Chondrocyte (in vitro differentiated cells): ENCODE data around the gene SGCE. TPM values are rescaled to one million over a fixed set of nuclear protein-coding genes. Genes with fewer than 3 reads are reported as not detected.

Experiments
- DNase-seq: peaks from one replicate; pipeline ENCODE4 v3.0.0; 2021; ENCODE audit warnings: mixed read lengths, low spot score
- H3K27ac Mint-ChIP-seq: one replicate; pipeline ENCODE4 v1.8.0; 2021; ENCODE audit warnings: mild to moderate bottlenecking, moderate library complexity, mixed read lengths; ENCODE audit not compliant: unreplicated experiment
- H3K27me3 Mint-ChIP-seq: 2 replicates; pipeline ENCODE4 v1.8.0; 2021; ENCODE audit warnings: low read depth, mixed read lengths
- H3K36me3 Mint-ChIP-seq: 2 replicates; pipeline ENCODE4 v1.8.0; 2021; ENCODE audit warnings: low read depth, mixed read lengths
- H3K4me1 Mint-ChIP-seq: 2 replicates; pipeline ENCODE4 v1.8.0; 2021; ENCODE audit warnings: low read depth, mild to moderate bottlenecking, mixed read lengths
- H3K4me3 Mint-ChIP-seq: one replicate; pipeline ENCODE4 v1.8.0; 2021; ENCODE audit warnings: mild to moderate bottlenecking, moderate library complexity, mixed read lengths; ENCODE audit not compliant: unreplicated experiment
- H3K9me3 Mint-ChIP-seq: 2 replicates; pipeline ENCODE4 v1.8.0; 2021; ENCODE audit warnings: low read depth, mixed read lengths
- CTCF ChIP-seq: fragments of 200-600 bp; sonication (generic); IDR thresholded peaks from 2 replicates; pipeline ENCODE4 v1.5.0; 2021; ENCODE audit warnings: antibody characterized with exemption, mild to moderate bottlenecking, moderate library complexity
- total RNA-seq: library from RNA; stranded (reverse); gene quantifications from 3 replicates; pipeline ENCODE4 v1.2.1, GENCODE V29; 2021

SGCE gene
- total RNA-seq, 1 donor from 2014 or later, result 72.3 TPM

GRCh38 chr7:94697035-94697974 is 41.4 kb upstream of the SGCE start:
- H3K27ac Mint-ChIP-seq, result peak overlapping the region; percentile 89
- H3K36me3 Mint-ChIP-seq, result no peaks in the 10 kb centered on the region
- TF ChIP-seq CTCF, result no peak

GRCh38 chr7:94687810-94688209 is 31.9 kb upstream of the SGCE start:
- H3K4me3 Mint-ChIP-seq, result no peak overlapping the region
- H3K9me3 Mint-ChIP-seq, result no peaks in the 10 kb centered on the region
- H3K4me1 Mint-ChIP-seq, result no peaks in the 10 kb centered on the region
- no peak for DNase-seq
- H3K27ac Mint-ChIP-seq, result no peak overlapping the region
- no peak for TF ChIP-seq CTCF
- no peaks in the 10 kb centered on the region for H3K36me3 Mint-ChIP-seq
- no peaks in the 10 kb centered on the region for H3K27me3 Mint-ChIP-seq

More at GRCh38 chr7:94697035-94697974, 41.4 kb upstream of the SGCE start:
- H3K4me3 Mint-ChIP-seq, result no peak overlapping the region
- H3K4me1 Mint-ChIP-seq, result peaks cover 37% of the 10 kb centered on the region
- no peaks in the 10 kb centered on the region for H3K9me3 Mint-ChIP-seq
- DNase-seq, result no peak
- no peaks in the 10 kb centered on the region for H3K27me3 Mint-ChIP-seq

GRCh38 chr7:94687076-94687475 is 31.1 kb upstream of the SGCE start:
- Mint-ChIP-seq H3K9me3 (no peaks in the 10 kb centered on the region), H3K4me3 (no peak overlapping the region), H3K4me1 (no peaks in the 10 kb centered on the region), H3K27ac (no peak overlapping the region), H3K27me3 (no peaks in the 10 kb centered on the region), H3K36me3 (no peaks in the 10 kb centered on the region)
- TF ChIP-seq CTCF, result no peak
- no peak for DNase-seq

GRCh38 chr7:94683066-94683465 is 27.1 kb upstream of the SGCE start:
- Mint-ChIP-seq H3K27me3 (no peaks in the 10 kb centered on the region), H3K4me3 (no peak overlapping the region), H3K9me3 (no peaks in the 10 kb centered on the region), H3K27ac (no peak overlapping the region), H3K36me3 (no peaks in the 10 kb centered on the region), H3K4me1 (no peaks in the 10 kb centered on the region)
- no peak for TF ChIP-seq CTCF
- DNase-seq, result no peak

- no peaks in the 10 kb centered on the region for H3K36me3 Mint-ChIP-seq
- no peak for DNase-seq
- no peak overlapping the region for H3K27ac Mint-ChIP-seq
- no peaks in the 10 kb centered on the region for H3K9me3 Mint-ChIP-seq
- no peak for TF ChIP-seq CTCF
- no peaks in the 10 kb centered on the region for H3K27me3 Mint-ChIP-seq
- no peak overlapping the region for H3K4me3 Mint-ChIP-seq
- peaks cover 5% of the 10 kb centered on the region for H3K4me1 Mint-ChIP-seq
Measured at GRCh38 chr7:94679358-94679757, 23.4 kb upstream of the SGCE start.
